ENCODE results near the gene OR4F6. TPM values are rescaled to one million over a fixed set of nuclear protein-coding genes. Genes with fewer than 3 reads are reported as not detected.
A peak's percentile ranks its signal among the peaks of the same experiment; 100 is the strongest.
"Not testable (repeated sequence)": the region's sequence is repeated elsewhere in the genome, so short reads cannot be mapped to it uniquely, and the experiment has no call there.

Gene OR4F6, protein sequence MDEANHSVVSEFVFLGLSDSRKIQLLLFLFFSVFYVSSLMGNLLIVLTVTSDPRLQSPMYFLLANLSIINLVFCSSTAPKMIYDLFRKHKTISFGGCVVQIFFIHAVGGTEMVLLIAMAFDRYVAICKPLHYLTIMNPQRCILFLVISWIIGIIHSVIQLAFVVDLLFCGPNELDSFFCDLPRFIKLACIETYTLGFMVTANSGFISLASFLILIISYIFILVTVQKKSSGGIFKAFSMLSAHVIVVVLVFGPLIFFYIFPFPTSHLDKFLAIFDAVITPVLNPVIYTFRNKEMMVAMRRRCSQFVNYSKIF
- under 1 TPM in 1 of 4 donors, not detected in 3; 0.03 TPM for polyA plus RNA-seq
- long read RNA-seq, donor 1, result 0 reads
- long read RNA-seq, donor 2, result 0 reads
- long read RNA-seq, donor 3, result 0 reads
- long read RNA-seq, donor 4, result 0 reads
- long read RNA-seq, donor 5, result 0 reads
- long read RNA-seq, donor 6, result 0 reads
- long read RNA-seq, donor 7, result 0 reads
- long read RNA-seq, donor 8, result 0 reads
- long read RNA-seq, donor 9, result 0 reads
- long read RNA-seq, donor 10, result 0 reads

DNA sequence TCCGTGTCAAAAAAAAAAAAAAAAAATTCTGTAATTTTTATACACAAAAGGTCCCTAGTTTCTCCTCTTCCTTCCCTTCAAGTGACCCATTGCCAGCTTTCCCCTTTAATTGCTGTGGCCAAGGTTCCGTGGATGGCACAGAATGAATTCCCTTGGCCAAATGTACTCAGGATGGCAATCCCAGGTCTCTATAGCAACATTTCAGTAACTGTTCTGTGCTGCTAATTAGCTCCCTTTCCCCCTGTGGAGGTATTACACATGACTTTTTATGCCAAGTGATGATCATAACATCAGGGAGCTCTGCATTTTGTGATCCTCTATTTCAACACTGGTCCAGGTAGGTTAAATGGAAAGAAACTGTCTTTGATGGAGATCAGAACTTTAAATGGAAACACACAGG lies at the start of gene OR4F6:
OR4F6 (plus strand) TSS at position 301 of the 400 bp plus-strand sequence. CDS start 2,211 bp downstream, outside the sequence.
- Histone ChIP-seq H3K27me3 (ENCODE audit: control insufficient read depth in 3 of 3, insufficient read depth in 3 of 3, low read length in 3 of 3) (peaks cover 0 to 2% (median 0%) of the 10 kb centered on the region in 3 donors), H3K9me3 (ENCODE audit: control insufficient read depth in 2 of 2, insufficient read depth in 1 of 2, low read depth in 1 of 2, low read length in 1 of 2) (no peaks in the 10 kb centered on the region), H3K4me3 (ENCODE audit: low read depth in 1 of 3, low read length in 3 of 3) (no peak within 1 kb of the TSS), H3K36me3 (ENCODE audit: control insufficient read depth in 3 of 3, insufficient read depth in 2 of 3, low read depth in 1 of 3, low read length in 3 of 3) (no peaks in the 10 kb centered on the region), H3K27ac (ENCODE audit: low read depth in 1 of 3, low read length in 2 of 3) (no peak within 1 kb of the TSS), H3K4me1 (ENCODE audit: control insufficient read depth in 3 of 3, insufficient read depth in 2 of 3, low read depth in 1 of 3, low read length in 2 of 3) (no peaks in the 10 kb centered on the region)
- WGBS, 3 donors, result 79 to 97% (median 83%) methylated on average over 2 of the region's 2 CpGs
- no peak for FAIRE-seq
- DNase-seq, result no peak

DNA sequence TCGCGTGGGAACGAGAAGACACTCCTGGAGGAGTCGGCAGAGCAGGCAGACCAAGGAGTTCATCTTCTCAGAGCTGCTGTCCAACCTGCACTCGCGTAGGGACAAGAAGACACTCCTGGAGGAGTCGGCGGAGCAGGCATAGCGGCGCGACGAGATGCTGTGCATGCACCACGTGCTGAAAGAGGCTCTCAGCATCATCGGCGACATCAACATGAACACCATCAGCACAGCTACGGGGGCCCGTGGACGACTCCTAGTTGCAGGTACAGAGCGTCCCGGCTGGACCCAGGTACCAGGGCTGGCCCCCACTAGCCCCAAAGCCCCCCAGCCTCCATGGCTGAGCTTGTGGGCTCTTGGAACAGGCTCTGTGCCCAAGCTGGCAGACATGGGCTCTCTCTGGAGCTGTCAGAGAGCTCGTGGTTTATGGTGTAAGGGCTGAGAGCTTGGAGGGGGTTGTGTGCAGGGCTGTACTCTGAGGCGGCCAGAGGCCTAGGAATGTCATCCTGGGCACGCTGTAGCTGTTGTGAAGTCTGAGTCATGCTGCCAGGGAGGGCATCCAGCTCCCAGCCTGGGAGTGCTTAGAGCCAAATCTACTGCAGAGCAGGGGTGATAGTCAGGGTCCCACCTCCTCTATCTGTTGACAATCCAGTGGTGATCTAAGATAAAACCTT lies 38.5 kb upstream of the OR4F6 start:
- H3K27ac ChIP-seq (ENCODE audit: low read depth in 1 of 3, low read length in 2 of 3); H3K4me3 ChIP-seq (ENCODE audit: low read depth in 1 of 3, low read length in 3 of 3); H3K4me1 ChIP-seq (ENCODE audit: control insufficient read depth in 3 of 3, insufficient read depth in 2 of 3, low read depth in 1 of 3, low read length in 2 of 3); DNase-seq; H3K9me3 ChIP-seq (ENCODE audit: control insufficient read depth in 2 of 2, insufficient read depth in 1 of 2, low read depth in 1 of 2, low read length in 1 of 2); H3K27me3 ChIP-seq (ENCODE audit: control insufficient read depth in 3 of 3, insufficient read depth in 3 of 3, low read length in 3 of 3); FAIRE-seq; H3K36me3 ChIP-seq (ENCODE audit: control insufficient read depth in 3 of 3, insufficient read depth in 2 of 3, low read depth in 1 of 3, low read length in 3 of 3): not testable (repeated sequence)
- WGBS, 3 donors, result 89 to 93% (median 92%) methylated on average over 21 to 22 of the region's 23 CpGs

DNA sequence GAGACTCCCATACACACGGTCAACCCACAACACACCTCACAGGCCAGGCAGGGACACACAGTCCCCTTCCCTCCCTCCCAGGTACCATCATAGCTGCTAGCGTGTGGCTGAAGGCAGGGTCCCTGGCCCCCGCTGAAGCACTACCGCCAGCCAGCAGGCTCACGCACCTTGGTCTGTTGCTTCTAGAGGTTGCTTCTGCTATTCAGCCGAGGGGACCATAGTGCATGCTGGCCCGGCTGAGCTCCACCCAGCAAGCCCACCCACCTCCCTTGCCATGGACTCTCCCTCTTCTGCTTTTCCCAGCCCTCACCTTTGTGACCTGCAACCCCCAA lies 38.0 kb upstream of the OR4F6 start:
- not testable (repeated sequence) for H3K27ac ChIP-seq (ENCODE audit: low read depth in 1 of 3, low read length in 2 of 3); H3K4me3 ChIP-seq (ENCODE audit: low read depth in 1 of 3, low read length in 3 of 3); DNase-seq; H3K9me3 ChIP-seq (ENCODE audit: control insufficient read depth in 2 of 2, insufficient read depth in 1 of 2, low read depth in 1 of 2, low read length in 1 of 2); H3K4me1 ChIP-seq (ENCODE audit: control insufficient read depth in 3 of 3, insufficient read depth in 2 of 3, low read depth in 1 of 3, low read length in 2 of 3); H3K36me3 ChIP-seq (ENCODE audit: control insufficient read depth in 3 of 3, insufficient read depth in 2 of 3, low read depth in 1 of 3, low read length in 3 of 3); H3K27me3 ChIP-seq (ENCODE audit: control insufficient read depth in 3 of 3, insufficient read depth in 3 of 3, low read length in 3 of 3); FAIRE-seq
- 87 to 92% (median 91%) methylated on average over 7 of the region's 7 CpGs for WGBS, 3 donors

DNA sequence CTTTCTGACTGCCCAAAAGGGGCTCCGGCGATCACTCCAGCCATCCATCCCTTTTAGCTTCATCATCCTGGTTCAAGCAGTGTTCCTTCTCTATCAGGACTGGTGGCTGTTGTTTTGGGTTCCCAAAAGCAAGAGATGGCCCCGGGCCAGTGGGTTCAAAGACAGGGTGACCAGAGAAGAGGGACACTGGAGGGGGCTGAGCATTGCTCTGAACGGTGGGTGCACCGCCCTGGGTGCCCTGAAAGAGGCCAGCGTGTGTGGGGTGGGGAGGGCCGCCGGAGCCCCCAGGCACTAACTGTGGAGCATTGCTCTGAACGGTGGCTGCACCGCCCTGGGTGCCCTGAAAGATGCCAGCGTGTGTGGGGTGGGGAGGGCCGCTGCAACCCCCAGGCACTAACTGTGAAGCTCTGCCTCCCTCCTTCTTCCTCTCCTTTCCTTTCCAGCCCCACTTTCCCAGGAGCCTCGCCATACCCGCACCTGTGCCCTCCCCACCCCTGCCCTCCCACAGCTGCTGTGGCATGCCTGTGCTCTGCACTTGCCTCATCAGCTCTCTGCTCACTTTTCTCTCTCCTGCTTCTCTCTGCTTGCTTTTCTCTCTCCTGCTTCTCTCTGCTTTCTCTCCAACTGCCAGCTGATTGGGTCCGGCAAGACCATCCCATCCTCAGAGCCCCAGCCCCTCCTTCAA lies 37.4 kb upstream of the OR4F6 start:
- no peaks in the 10 kb centered on the region for H3K9me3 ChIP-seq (ENCODE audit: control insufficient read depth in 2 of 2, insufficient read depth in 1 of 2, low read depth in 1 of 2, low read length in 1 of 2)
- no peaks in the 10 kb centered on the region for H3K36me3 ChIP-seq (ENCODE audit: control insufficient read depth in 3 of 3, insufficient read depth in 2 of 3, low read depth in 1 of 3, low read length in 3 of 3)
- H3K4me3 ChIP-seq (ENCODE audit: low read depth in 1 of 3, low read length in 3 of 3), result no peak overlapping the region
- no peaks in the 10 kb centered on the region for H3K4me1 ChIP-seq (ENCODE audit: control insufficient read depth in 3 of 3, insufficient read depth in 2 of 3, low read depth in 1 of 3, low read length in 2 of 3)
- no peak overlapping the region for H3K27ac ChIP-seq (ENCODE audit: low read depth in 1 of 3, low read length in 2 of 3)
- WGBS, 3 donors, result 84 to 91% (median 88%) methylated on average over 13 to 15 of the region's 15 CpGs
- FAIRE-seq, result no peak
- DNase-seq, result no peak
- no peaks in the 10 kb centered on the region for H3K27me3 ChIP-seq (ENCODE audit: control insufficient read depth in 3 of 3, insufficient read depth in 3 of 3, low read length in 3 of 3)

DNA sequence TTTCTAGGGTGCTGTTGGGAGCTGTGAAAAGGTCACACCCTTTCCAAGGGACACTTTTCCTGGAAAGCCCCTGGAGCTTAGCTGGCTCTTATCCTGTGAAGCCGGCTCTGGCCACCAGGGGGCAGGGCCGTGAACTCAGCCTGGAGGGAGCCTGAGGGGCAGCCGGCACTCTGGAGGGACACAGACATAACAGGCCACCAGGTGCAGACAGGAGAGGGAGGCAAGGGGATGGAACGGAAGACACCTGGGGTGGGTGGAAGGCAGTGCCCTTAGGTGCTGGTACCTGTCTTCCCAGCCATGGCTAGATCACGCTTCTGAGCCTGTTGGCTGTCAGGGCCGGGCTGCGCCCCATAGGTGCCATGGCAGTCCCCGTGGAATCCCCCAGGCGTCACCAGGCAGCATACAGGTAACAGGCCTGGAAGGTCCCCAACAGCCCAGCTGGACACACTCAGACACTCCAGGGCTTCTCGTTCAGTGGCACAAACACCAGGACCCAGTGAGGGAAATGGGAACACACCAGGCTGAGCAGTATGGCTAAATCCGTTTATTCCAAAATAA lies 36.1 kb upstream of the OR4F6 start:
- not testable (repeated sequence) for H3K27ac ChIP-seq (ENCODE audit: low read depth in 1 of 3, low read length in 2 of 3); H3K4me3 ChIP-seq (ENCODE audit: low read depth in 1 of 3, low read length in 3 of 3); H3K4me1 ChIP-seq (ENCODE audit: control insufficient read depth in 3 of 3, insufficient read depth in 2 of 3, low read depth in 1 of 3, low read length in 2 of 3); FAIRE-seq; H3K9me3 ChIP-seq (ENCODE audit: control insufficient read depth in 2 of 2, insufficient read depth in 1 of 2, low read depth in 1 of 2, low read length in 1 of 2); H3K36me3 ChIP-seq (ENCODE audit: control insufficient read depth in 3 of 3, insufficient read depth in 2 of 3, low read depth in 1 of 3, low read length in 3 of 3); DNase-seq; H3K27me3 ChIP-seq (ENCODE audit: control insufficient read depth in 3 of 3, insufficient read depth in 3 of 3, low read length in 3 of 3)
- 76 to 86% (median 82%) methylated on average over 6 to 8 of the region's 11 CpGs for WGBS, 3 donors

DNA sequence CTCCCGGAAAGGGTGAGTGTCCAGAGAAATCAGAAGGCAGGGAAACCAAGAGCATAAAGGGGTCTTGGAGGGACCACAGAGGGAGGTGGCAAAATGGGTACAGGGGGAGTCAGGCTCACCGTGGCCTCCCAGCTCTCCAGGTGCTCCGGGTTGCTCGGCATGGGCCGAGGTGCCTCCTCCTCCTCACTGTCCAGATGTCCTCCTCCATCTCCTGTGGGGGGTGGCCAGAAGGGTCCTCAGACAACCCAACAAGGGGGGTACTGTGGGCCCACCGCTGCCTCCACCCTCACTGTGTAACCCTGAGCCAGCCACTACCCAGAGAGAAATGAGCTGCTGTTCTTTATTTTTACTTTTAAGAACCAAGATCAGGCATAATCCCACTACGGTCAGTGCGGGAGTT lies 30.4 kb upstream of the OR4F6 start:
- DNase-seq (no peak), FAIRE-seq (no peak)
- no peaks in the 10 kb centered on the region for H3K4me1 ChIP-seq (ENCODE audit: control insufficient read depth in 3 of 3, insufficient read depth in 2 of 3, low read depth in 1 of 3, low read length in 2 of 3)
- no peaks in the 10 kb centered on the region for H3K9me3 ChIP-seq (ENCODE audit: control insufficient read depth in 2 of 2, insufficient read depth in 1 of 2, low read depth in 1 of 2, low read length in 1 of 2)
- WGBS, 3 donors, result 88 to 93% (median 91%) methylated on average over 8 of the region's 8 CpGs
- H3K27ac ChIP-seq (ENCODE audit: low read depth in 1 of 3, low read length in 2 of 3), result no peak overlapping the region
- no peak overlapping the region for H3K4me3 ChIP-seq (ENCODE audit: low read depth in 1 of 3, low read length in 3 of 3)
- peaks cover 0 to 4% (median 0%) of the 10 kb centered on the region in 3 donors for H3K36me3 ChIP-seq (ENCODE audit: control insufficient read depth in 3 of 3, insufficient read depth in 2 of 3, low read depth in 1 of 3, low read length in 3 of 3)
- no peaks in the 10 kb centered on the region for H3K27me3 ChIP-seq (ENCODE audit: control insufficient read depth in 3 of 3, insufficient read depth in 3 of 3, low read length in 3 of 3)

DNA sequence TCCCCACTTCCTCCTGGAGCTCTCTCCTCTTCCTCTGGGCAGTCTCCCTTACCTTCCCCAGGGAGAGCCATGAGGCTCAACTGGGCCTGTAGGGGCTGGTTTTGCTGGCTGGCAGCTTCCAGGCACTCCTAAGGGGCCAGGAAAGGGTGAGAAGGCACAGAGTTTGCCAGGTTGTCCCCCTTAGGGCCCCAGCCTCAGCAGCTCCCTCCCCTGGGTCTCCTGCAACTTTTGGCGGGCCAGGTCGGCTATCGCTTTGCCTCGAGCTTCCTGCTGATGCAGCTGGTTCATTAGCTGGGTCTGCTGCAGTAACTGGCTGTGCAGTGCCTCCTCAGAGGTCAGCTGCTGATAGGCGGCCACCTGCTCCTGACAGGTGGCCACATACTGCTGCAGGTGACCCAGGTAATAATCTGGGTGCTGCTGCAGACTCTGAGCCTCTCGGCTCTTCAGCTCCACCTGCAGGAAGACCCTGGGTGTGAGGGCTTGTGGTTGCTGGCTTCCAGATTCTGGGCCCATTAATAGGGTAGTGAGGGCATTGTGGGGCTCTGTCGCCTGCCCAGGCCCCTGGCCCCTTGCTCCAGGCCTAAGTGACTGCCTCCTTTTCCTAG lies 29.7 kb upstream of the OR4F6 start:
- peaks cover 0 to 4% (median 0%) of the 10 kb centered on the region in 3 donors for H3K36me3 ChIP-seq (ENCODE audit: control insufficient read depth in 3 of 3, insufficient read depth in 2 of 3, low read depth in 1 of 3, low read length in 3 of 3)
- H3K9me3 ChIP-seq (ENCODE audit: control insufficient read depth in 2 of 2, insufficient read depth in 1 of 2, low read depth in 1 of 2, low read length in 1 of 2), result no peaks in the 10 kb centered on the region
- H3K4me3 ChIP-seq (ENCODE audit: low read depth in 1 of 3, low read length in 3 of 3), result no peak overlapping the region
- 28 to 61% (median 31%) methylated on average over 7 of the region's 7 CpGs for WGBS, 3 donors
- DNase-seq (peak; percentile 49 to 61), FAIRE-seq (no peak)
- H3K27me3 ChIP-seq (ENCODE audit: control insufficient read depth in 3 of 3, insufficient read depth in 3 of 3, low read length in 3 of 3), result no peaks in the 10 kb centered on the region
- no peaks in the 10 kb centered on the region for H3K4me1 ChIP-seq (ENCODE audit: control insufficient read depth in 3 of 3, insufficient read depth in 2 of 3, low read depth in 1 of 3, low read length in 2 of 3)
- no peak overlapping the region for H3K27ac ChIP-seq (ENCODE audit: low read depth in 1 of 3, low read length in 2 of 3)

DNA sequence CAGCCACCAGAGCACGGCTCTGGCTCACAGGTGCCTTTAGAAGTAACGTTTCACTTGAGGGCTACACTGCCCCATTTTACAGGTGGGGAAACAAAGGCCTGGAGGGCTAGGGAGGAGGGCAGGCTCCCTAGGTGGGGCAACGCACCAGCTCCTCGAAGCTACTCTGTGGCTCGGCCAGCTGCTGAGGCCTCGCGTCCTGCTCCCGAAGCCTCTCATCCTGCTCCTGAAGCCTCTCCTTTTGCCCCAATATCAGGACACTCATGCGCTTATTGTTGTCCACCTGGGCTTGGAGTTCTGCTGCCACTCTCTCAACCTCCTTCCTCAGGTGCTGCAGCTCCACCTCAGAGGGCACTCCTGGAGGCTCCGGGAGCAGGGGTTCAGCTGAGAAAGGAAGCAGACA lies 28.2 kb upstream of the OR4F6 start:
- Histone ChIP-seq H3K27me3 (ENCODE audit: control insufficient read depth in 3 of 3, insufficient read depth in 3 of 3, low read length in 3 of 3) (no peaks in the 10 kb centered on the region), H3K27ac (ENCODE audit: low read depth in 1 of 3, low read length in 2 of 3) (no peak overlapping the region), H3K9me3 (ENCODE audit: control insufficient read depth in 2 of 2, insufficient read depth in 1 of 2, low read depth in 1 of 2, low read length in 1 of 2) (no peaks in the 10 kb centered on the region), H3K36me3 (ENCODE audit: control insufficient read depth in 3 of 3, insufficient read depth in 2 of 3, low read depth in 1 of 3, low read length in 3 of 3) (peaks cover 0 to 4% (median 0%) of the 10 kb centered on the region in 3 donors), H3K4me1 (ENCODE audit: control insufficient read depth in 3 of 3, insufficient read depth in 2 of 3, low read depth in 1 of 3, low read length in 2 of 3) (no peaks in the 10 kb centered on the region), H3K4me3 (ENCODE audit: low read depth in 1 of 3, low read length in 3 of 3) (no peak overlapping the region)
- no peak for DNase-seq
- no peak for FAIRE-seq
- WGBS, 3 donors, result 90 to 96% (median 94%) methylated on average over 10 of the region's 10 CpGs

Data from small intestine (tissue), 16 donors.